ENCODE data around the gene PTP4A1. TPM values are rescaled to one million over a fixed set of nuclear protein-coding genes. Genes with fewer than 3 reads are reported as not detected.

The PTP4A1 gene
- total and polyA plus RNA-seq, 2 of the 13 experiments (the other 11 are each of a cell fraction or from before 2014, with no cell fraction given): 141 to 376 TPM

DNA sequence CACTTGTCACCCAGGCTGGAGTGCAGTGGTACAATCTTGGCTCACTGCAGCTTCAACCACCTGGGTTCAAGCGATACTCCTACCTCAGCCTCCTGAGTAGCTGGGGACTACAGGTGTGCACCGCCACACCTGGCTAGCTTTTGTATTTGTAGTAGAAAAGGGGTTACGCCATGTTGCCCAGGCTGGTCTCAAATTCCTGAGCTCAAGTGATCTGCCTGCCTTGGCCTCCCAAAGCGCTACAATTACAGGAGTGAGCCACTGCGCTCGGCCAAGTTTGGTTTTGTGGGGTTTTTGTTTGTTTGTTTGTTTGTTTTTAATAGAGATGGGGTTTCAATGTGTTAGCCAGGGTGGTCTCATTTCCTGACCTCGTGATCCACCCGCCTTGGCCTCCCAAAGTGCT is 12.3 kb downstream of the PTP4A1 start:
- H2AFZ ChIP-seq (ENCODE audit: low read length): no peak overlapping the region
- no peak overlapping the region for H3K9ac ChIP-seq (ENCODE audit: insufficient read depth, low read depth, low read length)
- no peak overlapping the region for H3K4me2 ChIP-seq (ENCODE audit: low read depth, low read length)
- H3K79me2 ChIP-seq (ENCODE audit: insufficient read depth, low read length): no peaks in the 10 kb centered on the region
- ChIA-PET CTCF (ENCODE audit: low intra/inter-chr PET ratio, low total read pairs) (no interaction called here), POLR2A (interaction anchor here (1.1 to 3.1 kb wide), 8 partner anchors 11 to 233 kb away, joined by 3 to 12 read pairs (median 6); no protein-coding TSS in a partner anchor)
- peaks cover 4 to 19% of the 10 kb centered on the region in 2 experiments for H3K36me3 ChIP-seq (replicated peaks in 1 of 2; ENCODE audit: control insufficient read depth in 1 of 2, insufficient read depth in 2 of 2, low read length in 2 of 2)
- in situ Hi-C loops (cut with HindIII; ENCODE audit: extremely low pct_ligation_motif_present, low pct_unique_long_range_greater_than_20kb): no loop called here
- no TSS peak for BruUV-seq (replicated peaks)
- no peak for FAIRE-seq
- no peak overlapping the region for H3K27ac ChIP-seq (ENCODE audit: extremely low read length, insufficient read depth, low read length)
- no peaks in the 10 kb centered on the region for H3K9me3 ChIP-seq (ENCODE audit: low read length)
- DNase-seq (ENCODE audit: low spot score): no peak
- intact Hi-C loops (cut with micrococcal nuclease; ENCODE audit: unreplicated experiment): no loop called here
- H4K20me1 ChIP-seq (ENCODE audit: insufficient read depth, low read length): peaks cover 25% of the 10 kb centered on the region
- peak; percentile 36 for ATAC-seq
- no peak overlapping the region for H3K4me3 ChIP-seq (replicated peaks in 1 of 3; ENCODE audit: insufficient read depth in 1 of 3, low read depth in 2 of 3, low read length in 3 of 3)
- WGBS (ENCODE audit: low lambda C conversion rate): 93% methylated on average over 8 of the region's 8 CpGs
- H3K4me1 ChIP-seq (ENCODE audit: insufficient read depth, low read length): peaks cover 13% of the 10 kb centered on the region
- no peaks in the 10 kb centered on the region for H3K27me3 ChIP-seq (ENCODE audit: control insufficient read depth in 1 of 2, insufficient read depth in 2 of 2, low read length in 2 of 2)
- TF ChIP-seq, protein P1, sequence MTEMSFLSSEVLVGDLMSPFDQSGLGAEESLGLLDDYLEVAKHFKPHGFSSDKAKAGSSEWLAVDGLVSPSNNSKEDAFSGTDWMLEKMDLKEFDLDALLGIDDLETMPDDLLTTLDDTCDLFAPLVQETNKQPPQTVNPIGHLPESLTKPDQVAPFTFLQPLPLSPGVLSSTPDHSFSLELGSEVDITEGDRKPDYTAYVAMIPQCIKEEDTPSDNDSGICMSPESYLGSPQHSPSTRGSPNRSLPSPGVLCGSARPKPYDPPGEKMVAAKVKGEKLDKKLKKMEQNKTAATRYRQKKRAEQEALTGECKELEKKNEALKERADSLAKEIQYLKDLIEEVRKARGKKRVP (CRISPR knock-in tag; IDR thresholded peaks at IDR 0.05): no peak
- TF ChIP-seq ARNT2 (CRISPR knock-in tag; IDR thresholded peaks at IDR 0.05; ENCODE audit: low read depth) (no peak), AGO2 (optimal IDR thresholded peaks at IDR 0.05; ENCODE audit: low read depth, low read length) (peak; percentile 14), SUZ12 (IDR thresholded peaks at IDR 0.05; ENCODE audit: low read depth, low read length) (no peak), FUBP1 (CRISPR knock-in tag; IDR thresholded peaks at IDR 0.05; ENCODE audit: borderline replicate concordance) (no peak), ZNF577 (CRISPR knock-in tag; IDR thresholded peaks at IDR 0.05; ENCODE audit: borderline replicate concordance, low read depth) (no peak), MIXL1 (CRISPR knock-in tag; IDR thresholded peaks at IDR 0.05) (0 out of 2 replicates have a peak, but pooled peaks have one; percentile 2), POLR2G (IDR thresholded peaks at IDR 0.05; ENCODE audit: low read depth, low read length) (peak; percentile 46), SOX6 (IDR thresholded peaks at IDR 0.05) (no peak), SOX6 (CRISPR knock-in tag; IDR thresholded peaks at IDR 0.05) (peak; percentile 26; the same call in 1 of the 2 replicates), FOXO1 (CRISPR knock-in tag; IDR thresholded peaks at IDR 0.05) (no peak), JUN (CRISPR knock-in tag; IDR thresholded peaks at IDR 0.05) (no peak), SKI (IDR thresholded peaks at IDR 0.05; ENCODE audit: partially characterized antibody) (no peak), KDM2A (CRISPR knock-in tag; IDR thresholded peaks at IDR 0.05; ENCODE audit: borderline replicate concordance, low read depth) (0 out of 2 replicates have a peak, but pooled peaks have one; percentile 35), ZBTB2 (CRISPR knock-in tag; IDR thresholded peaks at IDR 0.05; ENCODE audit: low read depth) (no peak)
- TF ChIP-seq, protein P2, sequence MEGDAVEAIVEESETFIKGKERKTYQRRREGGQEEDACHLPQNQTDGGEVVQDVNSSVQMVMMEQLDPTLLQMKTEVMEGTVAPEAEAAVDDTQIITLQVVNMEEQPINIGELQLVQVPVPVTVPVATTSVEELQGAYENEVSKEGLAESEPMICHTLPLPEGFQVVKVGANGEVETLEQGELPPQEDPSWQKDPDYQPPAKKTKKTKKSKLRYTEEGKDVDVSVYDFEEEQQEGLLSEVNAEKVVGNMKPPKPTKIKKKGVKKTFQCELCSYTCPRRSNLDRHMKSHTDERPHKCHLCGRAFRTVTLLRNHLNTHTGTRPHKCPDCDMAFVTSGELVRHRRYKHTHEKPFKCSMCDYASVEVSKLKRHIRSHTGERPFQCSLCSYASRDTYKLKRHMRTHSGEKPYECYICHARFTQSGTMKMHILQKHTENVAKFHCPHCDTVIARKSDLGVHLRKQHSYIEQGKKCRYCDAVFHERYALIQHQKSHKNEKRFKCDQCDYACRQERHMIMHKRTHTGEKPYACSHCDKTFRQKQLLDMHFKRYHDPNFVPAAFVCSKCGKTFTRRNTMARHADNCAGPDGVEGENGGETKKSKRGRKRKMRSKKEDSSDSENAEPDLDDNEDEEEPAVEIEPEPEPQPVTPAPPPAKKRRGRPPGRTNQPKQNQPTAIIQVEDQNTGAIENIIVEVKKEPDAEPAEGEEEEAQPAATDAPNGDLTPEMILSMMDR (CRISPR knock-in tag; IDR thresholded peaks at IDR 0.05): no peak
- TF ChIP-seq, protein P3, sequence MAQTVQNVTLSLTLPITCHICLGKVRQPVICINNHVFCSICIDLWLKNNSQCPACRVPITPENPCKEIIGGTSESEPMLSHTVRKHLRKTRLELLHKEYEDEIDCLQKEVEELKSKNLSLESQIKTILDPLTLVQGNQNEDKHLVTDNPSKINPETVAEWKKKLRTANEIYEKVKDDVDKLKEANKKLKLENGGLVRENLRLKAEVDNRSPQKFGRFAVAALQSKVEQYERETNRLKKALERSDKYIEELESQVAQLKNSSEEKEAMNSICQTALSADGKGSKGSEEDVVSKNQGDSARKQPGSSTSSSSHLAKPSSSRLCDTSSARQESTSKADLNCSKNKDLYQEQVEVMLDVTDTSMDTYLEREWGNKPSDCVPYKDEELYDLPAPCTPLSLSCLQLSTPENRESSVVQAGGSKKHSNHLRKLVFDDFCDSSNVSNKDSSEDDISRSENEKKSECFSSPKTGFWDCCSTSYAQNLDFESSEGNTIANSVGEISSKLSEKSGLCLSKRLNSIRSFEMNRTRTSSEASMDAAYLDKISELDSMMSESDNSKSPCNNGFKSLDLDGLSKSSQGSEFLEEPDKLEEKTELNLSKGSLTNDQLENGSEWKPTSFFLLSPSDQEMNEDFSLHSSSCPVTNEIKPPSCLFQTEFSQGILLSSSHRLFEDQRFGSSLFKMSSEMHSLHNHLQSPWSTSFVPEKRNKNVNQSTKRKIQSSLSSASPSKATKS (CRISPR knock-in tag; IDR thresholded peaks at IDR 0.05): no peak
